Measurements from ENCODE around the gene RNPS1.

- TF ChIP-seq, protein P1, sequence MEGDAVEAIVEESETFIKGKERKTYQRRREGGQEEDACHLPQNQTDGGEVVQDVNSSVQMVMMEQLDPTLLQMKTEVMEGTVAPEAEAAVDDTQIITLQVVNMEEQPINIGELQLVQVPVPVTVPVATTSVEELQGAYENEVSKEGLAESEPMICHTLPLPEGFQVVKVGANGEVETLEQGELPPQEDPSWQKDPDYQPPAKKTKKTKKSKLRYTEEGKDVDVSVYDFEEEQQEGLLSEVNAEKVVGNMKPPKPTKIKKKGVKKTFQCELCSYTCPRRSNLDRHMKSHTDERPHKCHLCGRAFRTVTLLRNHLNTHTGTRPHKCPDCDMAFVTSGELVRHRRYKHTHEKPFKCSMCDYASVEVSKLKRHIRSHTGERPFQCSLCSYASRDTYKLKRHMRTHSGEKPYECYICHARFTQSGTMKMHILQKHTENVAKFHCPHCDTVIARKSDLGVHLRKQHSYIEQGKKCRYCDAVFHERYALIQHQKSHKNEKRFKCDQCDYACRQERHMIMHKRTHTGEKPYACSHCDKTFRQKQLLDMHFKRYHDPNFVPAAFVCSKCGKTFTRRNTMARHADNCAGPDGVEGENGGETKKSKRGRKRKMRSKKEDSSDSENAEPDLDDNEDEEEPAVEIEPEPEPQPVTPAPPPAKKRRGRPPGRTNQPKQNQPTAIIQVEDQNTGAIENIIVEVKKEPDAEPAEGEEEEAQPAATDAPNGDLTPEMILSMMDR (IDR thresholded peaks at IDR 0.05; ENCODE audit: low read depth, low read length): no peak
- no peak for TF ChIP-seq POLR2A (IDR thresholded peaks at IDR 0.05; ENCODE audit: extremely low read depth, insufficient read length)
- TF ChIP-seq MYC (IDR thresholded peaks at IDR 0.05; ENCODE audit: low read depth, low read length): no peak
- TF ChIP-seq MAX (IDR thresholded peaks at IDR 0.05; ENCODE audit: low read depth, low read length): no peak
Measured at GRCh38 chr16:2235695-2236336, 32.1 kb downstream of the RNPS1 start.

Data from NB4 (cell line).